HEK293 (cell line): ENCODE measurements around the gene PROK2.

Experiments used
- CTCF ChIP-seq: fragments of 450-650 bp; formaldehyde crosslinking; IDR thresholded peaks from 2 replicates; pipeline ENCODE4 v1.5.1; 2016; ENCODE audit warnings: missing biosample characterization, missing genetic modification characterization
- ZBTB6 ChIP-seq: fragments of 450-650 bp; formaldehyde crosslinking; IDR thresholded peaks from 2 replicates; pipeline ENCODE4 v1.5.1; 2017; ENCODE audit warnings: missing biosample characterization, missing genetic modification characterization
- ZNF146 ChIP-seq: fragments of 450-650 bp; formaldehyde crosslinking; IDR thresholded peaks from 2 replicates; pipeline ENCODE4 v1.5.1; 2016; ENCODE audit warnings: missing biosample characterization, missing genetic modification characterization
- ZNF324 ChIP-seq: fragments of 450-650 bp; formaldehyde crosslinking; IDR thresholded peaks from 2 replicates; pipeline ENCODE4 v1.5.1; 2016; ENCODE audit warnings: missing biosample characterization, missing genetic modification characterization
- ZNF639 ChIP-seq: fragments of 450-650 bp; formaldehyde crosslinking; IDR thresholded peaks from 2 replicates; pipeline ENCODE4 v1.5.1; 2016; ENCODE audit warnings: missing biosample characterization, missing genetic modification characterization
- TF ChIP-seq, protein P1 (sequence below): fragments of 450-650 bp; formaldehyde crosslinking; IDR thresholded peaks from 2 replicates; pipeline ENCODE4 v1.5.1; 2016; ENCODE audit warnings: missing biosample characterization, missing genetic modification characterization

DNA sequence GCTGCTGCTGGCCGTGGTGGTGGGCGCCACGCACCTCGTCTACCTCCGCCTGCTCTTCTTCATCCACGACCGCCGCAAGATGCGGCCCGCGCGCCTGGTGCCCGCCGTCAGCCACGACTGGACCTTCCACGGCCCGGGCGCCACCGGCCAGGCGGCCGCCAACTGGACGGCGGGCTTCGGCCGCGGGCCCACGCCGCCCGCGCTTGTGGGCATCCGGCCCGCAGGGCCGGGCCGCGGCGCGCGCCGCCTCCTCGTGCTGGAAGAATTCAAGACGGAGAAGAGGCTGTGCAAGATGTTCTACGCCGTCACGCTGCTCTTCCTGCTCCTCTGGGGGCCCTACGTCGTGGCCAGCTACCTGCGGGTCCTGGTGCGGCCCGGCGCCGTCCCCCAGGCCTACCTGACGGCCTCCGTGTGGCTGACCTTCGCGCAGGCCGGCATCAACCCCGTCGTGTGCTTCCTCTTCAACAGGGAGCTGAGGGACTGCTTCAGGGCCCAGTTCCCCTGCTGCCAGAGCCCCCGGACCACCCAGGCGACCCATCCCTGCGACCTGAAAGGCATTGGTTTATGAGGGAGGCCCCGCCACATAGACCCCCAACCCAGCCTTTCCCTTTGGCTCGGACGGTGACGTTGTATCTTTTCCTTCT lies 30.2 kb downstream of the PROK2 start:
- TF ChIP-seq ZNF324 (tag by site-specific recombination), result no peak
- no peak for TF ChIP-seq CTCF (tag by site-specific recombination)
- no peak for TF ChIP-seq ZNF639
- TF ChIP-seq ZBTB6 (tag by site-specific recombination), result no peak
- TF ChIP-seq, protein P1, sequence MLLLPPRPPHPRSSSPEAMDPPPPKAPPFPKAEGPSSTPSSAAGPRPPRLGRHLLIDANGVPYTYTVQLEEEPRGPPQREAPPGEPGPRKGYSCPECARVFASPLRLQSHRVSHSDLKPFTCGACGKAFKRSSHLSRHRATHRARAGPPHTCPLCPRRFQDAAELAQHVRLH, result no peak
- no peak for TF ChIP-seq ZNF146
